HCT116 (cell line): ENCODE results near the gene PLAAT3. TPM values are rescaled to one million over a fixed set of nuclear protein-coding genes. Genes with fewer than 3 reads are reported as not detected.
"Not testable (repeated sequence)": the region's sequence is repeated elsewhere in the genome, so short reads cannot be mapped to it uniquely, and the experiment has no call there.

Experiments
- ATAC-seq: fragments of 200-7000 bp; cut with Tn5 transposase; 2 replicates; pipeline ENCODE4 v1.9.1; 2020; ENCODE audit warnings: mild to moderate bottlenecking, moderate library complexity
- BruUV-seq: library from RNA; stranded (reverse); fragments of 400-500 nt; replicated peaks from 2 replicates; lab custom pipeline; 2021; lab: Mats Ljungman, UMichigan
- CTCF ChIA-PET: fragments of 300-600 bp; sonication (Branson Sonifier 250); formaldehyde crosslinking; loops from one replicate; lab custom pipeline; 2021; ENCODE audit warnings: antibody characterized with exemption; lab: Charles Lee
- POLR2A ChIA-PET: fragments of 300-600, 350-600 bp; sonication (Branson Sonifier 250); formaldehyde crosslinking; loops from one replicate; lab custom pipeline; 2021; ENCODE audit warnings: antibody characterized with exemption; lab: Charles Lee
- RAD21 ChIA-PET, 2 experiments: fragments of 300-600 bp; sonication (Branson Sonifier 250); formaldehyde crosslinking; loops; one replicate each; lab custom pipeline; 2023; ENCODE audit warnings: low total read pairs in 2 of 2; ENCODE audit not compliant: uncharacterized antibody in 2 of 2, unreplicated experiment in 2 of 2, low non-redundant PET in 1 of 2; lab: Charles Lee
- DNase-seq: peaks from one replicate; pipeline ENCODE4 v3.0.0-alpha.2; 2010; ENCODE audit warnings: low read depth, low spot score
- H2AFZ ChIP-seq: fragments of 200-600 bp; shearing (Covaris generic), sonication (generic); 2 replicates; pipeline ENCODE4 v1.6.1; 2017; ENCODE audit warnings: low read depth, mixed run types, mixed read lengths, antibody characterized with exemption, low read length; ENCODE audit not compliant: poor library complexity, severe bottlenecking
- H3K27ac ChIP-seq: 2 replicates; pipeline ENCODE4 v1.5.1; 2012; ENCODE audit warnings: low read depth, low read length
- H3K27me3 ChIP-seq: fragments of 200-600 bp; sonication (generic); 2 replicates; pipeline ENCODE4 v1.6.1; 2016; ENCODE audit warnings: mixed run types, low read length, mixed read lengths; ENCODE audit not compliant: insufficient read depth
- H3K36me3 ChIP-seq, 2 experiments: fragments of 200-500 bp in 1 of 2; fragments of 200-600 bp in 1 of 2; sonication (Bioruptor generic) in 1 of 2; sonication (generic) in 1 of 2; 2 replicates each; pipeline versions ENCODE4 v1.5.1 to v1.6.1; 2014 to 2016; ENCODE audit warnings: low read length in 2 of 2, inconsistent platforms in 1 of 2, mixed read lengths in 1 of 2, mixed run types in 1 of 2; ENCODE audit not compliant: insufficient read depth in 2 of 2, control insufficient read depth in 1 of 2
- H3K4me1 ChIP-seq, 2 experiments: fragments of 200-600 bp in 1 of 2; sonication (generic) in 1 of 2; 2 replicates each; pipeline versions ENCODE4 v1.5.1 to v1.6.1; 2012 to 2017; ENCODE audit warnings: low read length in 2 of 2, inconsistent platforms in 1 of 2, mild to moderate bottlenecking in 1 of 2, mixed read lengths in 1 of 2, mixed run types in 1 of 2, moderate library complexity in 1 of 2; ENCODE audit not compliant: insufficient read depth in 2 of 2, control insufficient read depth in 1 of 2
- H3K4me2 ChIP-seq: fragments of 200-600 bp; sonication (generic); 2 replicates; pipeline ENCODE4 v1.6.1; 2017; ENCODE audit warnings: mixed run types, low read length, mixed read lengths
- H3K4me3 ChIP-seq, 2 experiments: fragments of 200-600 bp in 1 of 2; sonication (generic) in 1 of 2; replicated peaks in 1 of 2; 2 replicates each; pipeline ENCODE4 v1.5.1; 2011 to 2016; ENCODE audit warnings: low read length in 2 of 2, control low read depth in 1 of 2, low read depth in 1 of 2, mild to moderate bottlenecking in 1 of 2, mixed read lengths in 1 of 2, mixed run types in 1 of 2
- H3K79me2 ChIP-seq: fragments of 200-600 bp; sonication (generic); 2 replicates; pipeline ENCODE4 v1.6.1; 2017; ENCODE audit warnings: mild to moderate bottlenecking, mixed run types, low read length, moderate library complexity, mixed read lengths; ENCODE audit not compliant: insufficient read depth
- H3K9ac ChIP-seq: fragments of 200-600 bp; sonication (generic); 2 replicates; pipeline ENCODE4 v1.6.1; 2016; ENCODE audit warnings: low read length, mixed read lengths
- H3K9me2 ChIP-seq: fragments of 200-600 bp; sonication (generic), shearing (Covaris generic); 2 replicates; pipeline ENCODE4 v1.6.1; 2017; ENCODE audit warnings: mixed run types, mild to moderate bottlenecking, moderate library complexity; ENCODE audit not compliant: insufficient read depth
- H3K9me3 ChIP-seq, 2 experiments: fragments of 200-500 bp in 1 of 2; fragments of 200-600 bp in 1 of 2; sonication (Bioruptor generic) in 1 of 2; sonication (generic) in 1 of 2; 2 replicates each; pipeline ENCODE4 v1.6.1; 2014 to 2017; ENCODE audit warnings: low read length in 2 of 2, mixed read lengths in 2 of 2, inconsistent platforms in 1 of 2, low read depth in 1 of 2, mild to moderate bottlenecking in 1 of 2, mixed run types in 1 of 2, moderate library complexity in 1 of 2; ENCODE audit not compliant: control insufficient read depth in 1 of 2, insufficient read depth in 1 of 2
- H4K20me1 ChIP-seq: fragments of 200-600 bp; sonication (generic), shearing (Covaris generic); 2 replicates; pipeline ENCODE4 v1.6.1; 2017; ENCODE audit warnings: mixed run types, mild to moderate bottlenecking, moderate library complexity; ENCODE audit not compliant: insufficient read depth
- FOSL1 ChIP-seq: IDR thresholded peaks from 2 replicates; pipeline ENCODE4 v1.6.1; 2012; ENCODE audit warnings: low read depth
- POLR2A ChIP-seq: IDR thresholded peaks from 2 replicates; pipeline ENCODE4 v1.7.0; 2011; ENCODE audit warnings: borderline replicate concordance; ENCODE audit not compliant: insufficient read depth, insufficient read length; ENCODE audit errors: extremely low read depth
- SIN3A ChIP-seq: IDR thresholded peaks from 2 replicates; pipeline ENCODE4 v1.6.1; 2012; ENCODE audit warnings: low read depth
- SP1 ChIP-seq: IDR thresholded peaks from 2 replicates; pipeline ENCODE4 v1.6.1; 2012; ENCODE audit warnings: low read depth
- intact Hi-C: fragments of 100-400 bp; cut with micrococcal nuclease; formaldehyde crosslinking; loops from 2 replicates; pipeline ENCODE4 v1.10.0; 2022
- total RNA-seq: library from RNA; stranded (reverse); gene quantifications from one replicate; pipeline ENCODE4 v1.2.1, GENCODE V29; 2021; ENCODE audit not compliant: unreplicated experiment

The PLAAT3 gene
- total RNA-seq, 1 experiment from 2014 or later: 31.1 TPM

DNA sequence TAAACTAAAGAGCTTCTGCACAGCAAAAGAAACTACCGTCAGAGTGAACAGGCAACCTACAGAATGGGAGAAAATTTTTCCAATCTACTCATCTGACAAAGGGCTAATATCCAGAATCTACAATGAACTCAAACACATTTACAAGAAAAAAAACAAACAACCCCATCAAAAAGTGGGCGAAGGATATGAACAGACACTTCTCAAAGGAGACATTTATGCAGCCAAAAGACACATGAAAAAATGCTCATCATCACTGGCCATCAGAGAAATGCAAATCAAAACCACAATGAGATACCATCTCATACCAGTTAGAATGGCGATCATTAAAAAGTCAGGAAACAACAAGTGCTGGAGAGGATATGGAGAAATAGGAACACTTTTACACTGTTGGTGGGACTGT, 35.4 kb downstream of the PLAAT3 start:
- POLR2A ChIA-PET, H3K4me3 ChIP-seq, CTCF ChIA-PET, H3K79me2 ChIP-seq, DNase-seq, H3K27me3 ChIP-seq, ATAC-seq, H3K9me2 ChIP-seq, BruUV-seq, H2AFZ ChIP-seq, RAD21 ChIA-PET, H4K20me1 ChIP-seq, H3K4me1 ChIP-seq, H3K4me2 ChIP-seq, H3K36me3 ChIP-seq, H3K9me3 ChIP-seq, intact Hi-C loops, H3K9ac ChIP-seq, H3K27ac ChIP-seq: not testable (repeated sequence)

DNA sequence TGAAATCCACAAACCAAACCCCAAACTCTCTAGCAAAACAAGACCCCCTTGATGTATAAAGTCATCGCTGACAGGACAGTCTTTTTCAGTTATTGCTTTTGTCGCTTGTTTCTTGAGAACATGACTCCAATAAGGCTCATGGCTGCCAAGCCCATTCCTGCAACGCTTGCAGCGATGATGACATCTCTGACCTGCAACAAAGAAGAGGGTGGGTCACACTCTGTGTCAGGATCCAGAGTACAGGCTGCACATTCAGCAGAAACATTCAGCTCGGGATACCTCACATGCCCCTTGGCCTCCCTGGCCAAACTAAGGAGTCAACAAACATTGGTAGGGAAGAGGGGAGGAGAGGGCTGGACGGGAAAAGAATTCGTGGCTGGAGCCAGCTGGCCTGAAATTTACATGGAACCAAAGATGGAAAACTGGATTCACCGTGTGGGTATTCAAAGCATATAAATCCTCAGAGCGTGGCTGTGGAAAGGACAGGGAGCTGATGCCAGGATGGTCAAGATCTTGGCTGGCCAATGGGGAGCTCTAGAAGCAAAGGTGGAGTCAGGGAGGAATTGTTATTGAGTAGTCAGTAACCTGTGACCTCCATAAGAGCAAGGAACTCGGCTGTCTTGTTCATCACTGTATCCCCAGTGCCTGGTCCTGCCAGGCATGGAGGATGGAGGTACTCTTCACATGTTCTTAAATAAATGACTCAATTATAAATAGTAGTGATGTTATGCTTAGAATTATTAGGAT, 39.2 kb downstream of the PLAAT3 start:
- ATAC-seq (no peak), DNase-seq (no peak)
- ChIA-PET CTCF (no interaction called here), RAD21 (interaction anchor here in 1 of 2 experiments (0.5 kb wide), 1 partner anchor 181 kb away, joined by 3 read pairs; no protein-coding TSS in a partner anchor), POLR2A (no interaction called here)
- no peak overlapping the region for H3K4me3 ChIP-seq
- BruUV-seq: no TSS peak
- H3K79me2 ChIP-seq: no peaks in the 10 kb centered on the region
- no peak overlapping the region for H3K9ac ChIP-seq
- no peaks in the 10 kb centered on the region for H3K9me2 ChIP-seq
- no peaks in the 10 kb centered on the region for H3K36me3 ChIP-seq
- H3K4me2 ChIP-seq: no peak overlapping the region
- H4K20me1 ChIP-seq: no peaks in the 10 kb centered on the region
- intact Hi-C loops: no loop called here
- H3K27me3 ChIP-seq: no peaks in the 10 kb centered on the region
- TF ChIP-seq SP1 (no peak), SIN3A (no peak), FOSL1 (no peak), POLR2A (no peak)
- no peaks in the 10 kb centered on the region for H3K9me3 ChIP-seq
- H3K4me1 ChIP-seq: no peaks in the 10 kb centered on the region
- H2AFZ ChIP-seq: no peak overlapping the region
- no peak overlapping the region for H3K27ac ChIP-seq
